ENCODE measurements around the gene DMRTC1B.
"Not testable (repeated sequence)": the region's sequence is repeated elsewhere in the genome, so short reads cannot be mapped to it uniquely, and the experiment has no call there.

The DMRTC1B gene

GRCh38 chrX:72782560-72782959, 5.9 kb downstream of the DMRTC1B start, which contains the start of gene FAM236B:
FAM236B (minus strand) TSS chrX:72782660; CDS start chrX:72782560, 100 bp downstream.
- H3K4me1 ChIP-seq (ENCODE audit: low read depth, poor library complexity, severe bottlenecking); H3K27ac ChIP-seq; H3K4me3 ChIP-seq (IDR thresholded peaks at IDR 0.05; ENCODE audit: insufficient read depth, low read depth, low read length); H3K79me2 ChIP-seq (ENCODE audit: insufficient read depth, low read depth); H4K20me1 ChIP-seq (ENCODE audit: insufficient read depth); H3K9ac ChIP-seq; H3K36me3 ChIP-seq (ENCODE audit: insufficient read depth); H3K4me2 ChIP-seq; H2AFZ ChIP-seq (ENCODE audit: low read depth); H3K27me3 ChIP-seq (ENCODE audit: insufficient read depth, low read depth): not testable (repeated sequence)

DNA sequence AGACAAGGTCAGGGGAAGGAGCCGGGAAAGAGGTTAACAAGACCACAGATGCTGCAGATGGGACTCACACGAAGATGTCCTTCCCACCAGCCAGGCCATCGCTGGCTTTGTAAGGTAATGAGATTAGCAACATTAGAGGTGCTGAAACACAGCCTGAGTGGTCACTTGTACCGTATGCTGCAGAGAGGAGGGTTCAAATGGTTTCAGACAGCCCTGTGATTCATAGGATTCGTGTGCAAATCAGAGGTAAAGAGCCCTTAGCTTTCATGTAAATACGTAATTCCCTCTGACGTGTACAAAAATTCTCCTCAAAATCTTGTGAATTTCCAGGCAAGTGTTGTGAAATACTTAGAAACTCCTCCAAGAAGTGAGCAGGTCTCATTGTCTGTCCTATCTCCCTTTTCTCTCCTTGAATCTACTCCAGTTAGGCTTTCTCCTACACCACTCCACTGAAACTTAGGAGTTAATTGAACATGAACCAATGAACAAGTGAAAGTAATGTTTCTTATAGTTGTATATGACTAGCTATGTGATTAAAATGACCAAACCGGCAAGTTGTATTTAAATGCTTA, 6.8 kb downstream of the DMRTC1B start:
- not testable (repeated sequence) for H3K27me3 ChIP-seq (ENCODE audit: insufficient read depth, low read depth); H3K36me3 ChIP-seq (ENCODE audit: insufficient read depth); H3K4me3 ChIP-seq (IDR thresholded peaks at IDR 0.05; ENCODE audit: insufficient read depth, low read depth, low read length); H3K4me1 ChIP-seq (ENCODE audit: low read depth, poor library complexity, severe bottlenecking); H3K27ac ChIP-seq; H2AFZ ChIP-seq (ENCODE audit: low read depth); H4K20me1 ChIP-seq (ENCODE audit: insufficient read depth); H3K9ac ChIP-seq; H3K4me2 ChIP-seq; H3K79me2 ChIP-seq (ENCODE audit: insufficient read depth, low read depth)

- not testable (repeated sequence) for H3K9ac ChIP-seq, H3K27ac ChIP-seq
Observed at GRCh38 chrX:72783964-72784363, 7.3 kb downstream of the DMRTC1B start.

DNA sequence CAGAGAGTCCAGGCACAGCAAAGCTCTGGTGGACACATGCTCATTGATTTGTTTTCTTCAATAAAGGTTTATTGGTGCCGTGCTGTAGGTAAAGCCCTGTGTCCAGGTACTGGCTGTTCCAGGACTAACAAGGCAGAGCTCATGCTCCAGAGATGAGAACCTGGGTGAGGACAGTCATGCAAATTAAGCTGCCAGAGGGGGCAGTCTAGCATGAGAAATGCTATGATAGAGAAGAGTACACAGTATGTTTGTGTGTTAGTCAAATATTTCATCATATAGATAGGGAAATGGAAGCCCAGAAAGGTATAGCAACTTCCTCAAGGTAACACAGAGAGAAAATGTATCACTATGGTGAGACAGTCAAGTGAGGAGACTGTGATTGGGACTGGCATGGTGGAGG, 11.5 kb downstream of the DMRTC1B start:
- not testable (repeated sequence) for H3K27ac ChIP-seq; H4K20me1 ChIP-seq (ENCODE audit: insufficient read depth); H3K27me3 ChIP-seq (ENCODE audit: insufficient read depth, low read depth); H3K36me3 ChIP-seq (ENCODE audit: insufficient read depth); H3K9ac ChIP-seq; H3K79me2 ChIP-seq (ENCODE audit: insufficient read depth, low read depth); H3K4me1 ChIP-seq (ENCODE audit: low read depth, poor library complexity, severe bottlenecking); H2AFZ ChIP-seq (ENCODE audit: low read depth); H3K4me2 ChIP-seq; H3K4me3 ChIP-seq (IDR thresholded peaks at IDR 0.05; ENCODE audit: insufficient read depth, low read depth, low read length)

More at GRCh38 chrX:72783964-72784363, 7.3 kb downstream of the DMRTC1B start:
- not testable (repeated sequence) for H3K4me3 ChIP-seq (IDR thresholded peaks at IDR 0.05; ENCODE audit: insufficient read depth, low read depth, low read length); H3K4me1 ChIP-seq (ENCODE audit: low read depth, poor library complexity, severe bottlenecking); H3K27me3 ChIP-seq (ENCODE audit: insufficient read depth, low read depth); H3K4me2 ChIP-seq; H3K36me3 ChIP-seq (ENCODE audit: insufficient read depth); H3K79me2 ChIP-seq (ENCODE audit: insufficient read depth, low read depth); H2AFZ ChIP-seq (ENCODE audit: low read depth); H4K20me1 ChIP-seq (ENCODE audit: insufficient read depth)

DNA sequence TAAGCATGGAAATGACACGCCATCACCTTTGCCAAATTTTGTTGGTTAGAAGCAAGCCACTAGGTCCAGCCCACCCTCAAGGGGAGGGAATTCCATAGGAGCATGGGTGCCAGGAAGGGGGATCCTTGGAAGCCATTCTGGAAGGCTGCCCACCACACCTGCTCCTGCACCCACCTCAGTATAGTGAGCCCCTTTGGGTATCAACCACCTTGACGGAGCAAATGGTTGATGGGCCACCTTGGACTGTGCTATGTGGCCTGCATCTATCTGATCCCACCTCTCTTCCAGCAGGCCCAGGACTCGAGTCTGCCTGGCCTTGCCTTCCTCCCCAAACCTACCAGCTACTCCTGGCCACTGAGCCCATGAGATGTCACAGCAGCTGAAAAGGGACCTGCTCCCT, 13.7 kb downstream of the DMRTC1B start:
- H3K79me2 ChIP-seq (ENCODE audit: insufficient read depth, low read depth); H3K9ac ChIP-seq; H2AFZ ChIP-seq (ENCODE audit: low read depth); H4K20me1 ChIP-seq (ENCODE audit: insufficient read depth); H3K27ac ChIP-seq; H3K4me2 ChIP-seq; H3K27me3 ChIP-seq (ENCODE audit: insufficient read depth, low read depth); H3K4me3 ChIP-seq (IDR thresholded peaks at IDR 0.05; ENCODE audit: insufficient read depth, low read depth, low read length); H3K36me3 ChIP-seq (ENCODE audit: insufficient read depth); H3K4me1 ChIP-seq (ENCODE audit: low read depth, poor library complexity, severe bottlenecking): not testable (repeated sequence)

DNA sequence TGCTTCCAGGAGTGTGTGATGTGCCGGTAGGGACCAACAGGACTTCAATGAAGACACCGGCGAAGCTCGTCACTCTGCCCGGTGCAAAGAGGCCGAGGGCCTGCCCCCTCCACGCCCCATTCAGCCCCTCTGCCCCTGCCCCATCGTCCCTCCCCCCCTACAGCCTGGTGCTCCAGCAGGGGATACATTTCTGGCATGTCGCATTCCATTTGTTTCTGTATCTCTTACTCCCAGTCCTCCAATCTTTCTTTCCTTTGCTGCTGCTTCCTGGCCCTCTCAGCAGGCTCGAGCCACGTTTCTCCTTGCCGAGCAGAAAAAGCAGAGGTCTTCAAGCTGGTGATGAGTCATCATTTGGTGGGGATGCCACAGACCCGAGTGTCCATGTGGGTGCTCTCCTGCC, 31.4 kb downstream of the DMRTC1B start, which contains the start of gene FAM236D:
Gene FAM236D (minus strand): TSS at position 101 of the 400 bp plus-strand sequence. CDS start 100 bp downstream, at position 1.
- H3K4me2 ChIP-seq = not testable (repeated sequence)

GRCh38 chrX:72830701-72831100, 54.0 kb downstream of the DMRTC1B start:
- not testable (repeated sequence) for H3K9ac ChIP-seq; H3K27ac ChIP-seq; H3K4me3 ChIP-seq (IDR thresholded peaks at IDR 0.05; ENCODE audit: insufficient read depth, low read depth, low read length); H3K27me3 ChIP-seq (ENCODE audit: insufficient read depth, low read depth); H3K79me2 ChIP-seq (ENCODE audit: insufficient read depth, low read depth); H3K36me3 ChIP-seq (ENCODE audit: insufficient read depth); H3K4me1 ChIP-seq (ENCODE audit: low read depth, poor library complexity, severe bottlenecking); H4K20me1 ChIP-seq (ENCODE audit: insufficient read depth); H2AFZ ChIP-seq (ENCODE audit: low read depth); H3K4me2 ChIP-seq

More for the DNA sequence above, 31.4 kb downstream of the DMRTC1B start, which contains the start of gene FAM236D:
- H2AFZ ChIP-seq (ENCODE audit: low read depth); H3K27ac ChIP-seq; H3K36me3 ChIP-seq (ENCODE audit: insufficient read depth); H3K27me3 ChIP-seq (ENCODE audit: insufficient read depth, low read depth); H4K20me1 ChIP-seq (ENCODE audit: insufficient read depth); H3K4me3 ChIP-seq (IDR thresholded peaks at IDR 0.05; ENCODE audit: insufficient read depth, low read depth, low read length); H3K9ac ChIP-seq; H3K79me2 ChIP-seq (ENCODE audit: insufficient read depth, low read depth); H3K4me1 ChIP-seq (ENCODE audit: low read depth, poor library complexity, severe bottlenecking): not testable (repeated sequence)

GRCh38 chrX:72837532-72837931, 60.8 kb downstream of the DMRTC1B start:
- H4K20me1 ChIP-seq (ENCODE audit: insufficient read depth); H3K27ac ChIP-seq; H3K4me2 ChIP-seq; H3K79me2 ChIP-seq (ENCODE audit: insufficient read depth, low read depth); H3K4me1 ChIP-seq (ENCODE audit: low read depth, poor library complexity, severe bottlenecking); H3K9ac ChIP-seq; H2AFZ ChIP-seq (ENCODE audit: low read depth); H3K27me3 ChIP-seq (ENCODE audit: insufficient read depth, low read depth); H3K36me3 ChIP-seq (ENCODE audit: insufficient read depth); H3K4me3 ChIP-seq (IDR thresholded peaks at IDR 0.05; ENCODE audit: insufficient read depth, low read depth, low read length): not testable (repeated sequence)

GRCh38 chrX:72882898-72883297, 106.2 kb downstream of the DMRTC1B start:
- H3K4me2 ChIP-seq; H3K4me1 ChIP-seq (ENCODE audit: low read depth, poor library complexity, severe bottlenecking); H2AFZ ChIP-seq (ENCODE audit: low read depth); H3K9ac ChIP-seq; H3K27me3 ChIP-seq (ENCODE audit: insufficient read depth, low read depth); H3K36me3 ChIP-seq (ENCODE audit: insufficient read depth); H4K20me1 ChIP-seq (ENCODE audit: insufficient read depth); H3K79me2 ChIP-seq (ENCODE audit: insufficient read depth, low read depth); H3K4me3 ChIP-seq (IDR thresholded peaks at IDR 0.05; ENCODE audit: insufficient read depth, low read depth, low read length); H3K27ac ChIP-seq: not testable (repeated sequence)

DNA sequence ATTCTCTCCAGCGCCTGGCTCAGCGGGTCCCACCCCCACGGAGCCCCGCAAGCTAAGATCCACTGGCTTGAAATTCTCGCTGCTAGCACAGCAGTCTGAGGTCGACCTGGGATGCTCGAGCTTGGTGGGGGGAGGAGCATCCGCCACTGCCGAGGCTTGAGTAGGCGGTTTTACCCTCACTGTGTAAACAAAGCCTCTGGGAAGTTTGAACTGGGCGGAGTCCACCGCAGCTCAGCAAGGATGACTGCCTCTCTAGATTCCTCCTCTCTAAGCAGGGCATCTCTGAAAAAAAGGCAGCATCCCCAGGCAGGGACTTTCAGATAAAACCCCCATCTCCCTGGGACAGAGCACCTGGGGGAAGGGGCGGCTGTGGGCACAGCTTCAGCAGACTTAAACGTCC, 113.0 kb downstream of the DMRTC1B start:
- H3K4me3 ChIP-seq (IDR thresholded peaks at IDR 0.05; ENCODE audit: insufficient read depth, low read depth, low read length) = not testable (repeated sequence)

More for the DNA sequence above, 113.0 kb downstream of the DMRTC1B start:
- not testable (repeated sequence) for H3K4me1 ChIP-seq (ENCODE audit: low read depth, poor library complexity, severe bottlenecking); H3K27ac ChIP-seq; H2AFZ ChIP-seq (ENCODE audit: low read depth); H4K20me1 ChIP-seq (ENCODE audit: insufficient read depth); H3K79me2 ChIP-seq (ENCODE audit: insufficient read depth, low read depth); H3K36me3 ChIP-seq (ENCODE audit: insufficient read depth); H3K9ac ChIP-seq; H3K27me3 ChIP-seq (ENCODE audit: insufficient read depth, low read depth); H3K4me2 ChIP-seq
